ENCODE data around the gene CUL9. TPM values are rescaled to one million over a fixed set of nuclear protein-coding genes. Genes with fewer than 3 reads are reported as not detected.

Gene CUL9
- total RNA-seq, 1 experiment from 2014 or later, result 15.2 TPM

DNA sequence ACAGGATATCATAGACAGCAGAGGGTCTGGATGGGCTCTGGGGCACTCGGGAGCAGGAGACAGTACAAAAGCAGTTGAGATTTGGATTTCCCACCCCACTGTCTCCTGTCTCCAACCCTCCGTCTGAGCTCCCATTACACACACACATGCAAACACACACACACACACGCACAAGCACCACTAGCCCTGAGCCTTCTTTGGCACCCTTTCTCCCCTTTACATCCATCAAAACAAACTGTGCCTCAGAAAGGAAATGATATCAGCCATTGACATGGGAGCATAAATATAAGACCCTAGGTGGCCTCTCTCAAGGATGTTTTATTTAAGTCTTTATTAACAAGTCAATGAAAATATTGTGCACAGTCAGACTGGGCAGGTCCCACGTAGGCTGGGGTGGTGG lies 78.8 kb downstream of the CUL9 start:
- Histone ChIP-seq H3K27me3 (ENCODE audit: insufficient read depth, low read length) (no peaks in the 10 kb centered on the region), H3K79me1 (ENCODE audit: insufficient read depth, low read depth, low read length, poor library complexity, severe bottlenecking) (no peaks in the 10 kb centered on the region), H3T11ph (ENCODE audit: low read length) (no peak overlapping the region), H3K18ac (ENCODE audit: insufficient read length, low read depth, low read length) (no peak overlapping the region), H2BK20ac (ENCODE audit: low read depth, low read length, poor library complexity, severe bottlenecking) (no peak overlapping the region), H2BK120ac (ENCODE audit: low read depth, low read length, poor library complexity, severe bottlenecking) (no peak overlapping the region), H4K20me1 (ENCODE audit: control insufficient read depth, insufficient read depth, insufficient read length) (no peaks in the 10 kb centered on the region), H3K79me2 (ENCODE audit: insufficient read depth, low read length) (no peaks in the 10 kb centered on the region), H3K4ac (ENCODE audit: low read depth, low read length) (no peak overlapping the region), H4K5ac (ENCODE audit: insufficient read length, low read depth, low read length) (no peak overlapping the region), H2AFZ (ENCODE audit: low read length) (no peak overlapping the region), H3K4me1 (ENCODE audit: insufficient read depth, low read length) (no peaks in the 10 kb centered on the region), H3K27ac (ENCODE audit: insufficient read length, low read depth, low read length) (no peak overlapping the region), H3K4me2 (ENCODE audit: insufficient read depth, insufficient read length, low read length) (no peak overlapping the region), H4K8ac (replicated peaks; ENCODE audit: insufficient read length, low read depth, low read length) (no peak overlapping the region), H3K23me2 (ENCODE audit: insufficient read length, low read depth, low read length, poor library complexity, severe bottlenecking) (no peaks in the 10 kb centered on the region), H2BK15ac (ENCODE audit: low read depth, low read length) (no peak overlapping the region), H3K9ac (ENCODE audit: extremely low read depth, insufficient read length, low read length) (no peak overlapping the region), H3K9me3 (ENCODE audit: control insufficient read depth, low read depth, low read length) (no peaks in the 10 kb centered on the region), H3K56ac (ENCODE audit: insufficient read length, low read depth, low read length) (no peak overlapping the region), H2AK5ac (ENCODE audit: insufficient read length, low read length) (no peak overlapping the region), H2BK5ac (ENCODE audit: insufficient read length, low read length) (no peak overlapping the region), H3K14ac (ENCODE audit: insufficient read depth, low read length) (no peak overlapping the region), H4K91ac (ENCODE audit: insufficient read length, low read depth, low read length) (no peak overlapping the region), H2BK12ac (ENCODE audit: insufficient read length, low read depth, low read length) (no peak overlapping the region), H3K23ac (ENCODE audit: insufficient read length, low read depth, low read length) (no peak overlapping the region)
- no peak for DNase-seq
- WGBS (ENCODE audit: extremely low coverage, insufficient read length, low lambda C conversion rate), result no CpG with 5 or more reads among the region's 4 CpGs
- Mint-ChIP-seq H3K36me3 (ENCODE audit: insufficient read depth in 1 of 3, low read depth in 3 of 3) (no peaks in the 10 kb centered on the region; a peak in 1 of 7 replicates), H3K9me3 (no peaks in the 10 kb centered on the region; a peak in 1 of 5 replicates), H3K27me3 (ENCODE audit: low read depth) (peaks cover under 1% of the 10 kb centered on the region; the same call in 1 of the 2 replicates), H3K4me3 (no peak overlapping the region), H3K4me1 (peaks cover 10 to 16% of the 10 kb centered on the region in 2 experiments), H3K27ac (no peak overlapping the region; a peak in 2 of 7 replicates)
- TF ChIP-seq, protein P1, sequence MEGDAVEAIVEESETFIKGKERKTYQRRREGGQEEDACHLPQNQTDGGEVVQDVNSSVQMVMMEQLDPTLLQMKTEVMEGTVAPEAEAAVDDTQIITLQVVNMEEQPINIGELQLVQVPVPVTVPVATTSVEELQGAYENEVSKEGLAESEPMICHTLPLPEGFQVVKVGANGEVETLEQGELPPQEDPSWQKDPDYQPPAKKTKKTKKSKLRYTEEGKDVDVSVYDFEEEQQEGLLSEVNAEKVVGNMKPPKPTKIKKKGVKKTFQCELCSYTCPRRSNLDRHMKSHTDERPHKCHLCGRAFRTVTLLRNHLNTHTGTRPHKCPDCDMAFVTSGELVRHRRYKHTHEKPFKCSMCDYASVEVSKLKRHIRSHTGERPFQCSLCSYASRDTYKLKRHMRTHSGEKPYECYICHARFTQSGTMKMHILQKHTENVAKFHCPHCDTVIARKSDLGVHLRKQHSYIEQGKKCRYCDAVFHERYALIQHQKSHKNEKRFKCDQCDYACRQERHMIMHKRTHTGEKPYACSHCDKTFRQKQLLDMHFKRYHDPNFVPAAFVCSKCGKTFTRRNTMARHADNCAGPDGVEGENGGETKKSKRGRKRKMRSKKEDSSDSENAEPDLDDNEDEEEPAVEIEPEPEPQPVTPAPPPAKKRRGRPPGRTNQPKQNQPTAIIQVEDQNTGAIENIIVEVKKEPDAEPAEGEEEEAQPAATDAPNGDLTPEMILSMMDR (conservative IDR thresholded peaks at IDR 0.05), result no peak
